Neural progenitor cell (in vitro differentiated cells): ENCODE data around the gene CA14. TPM values are rescaled to one million over a fixed set of nuclear protein-coding genes. Genes with fewer than 3 reads are reported as not detected.
"Not testable (repeated sequence)": the region's sequence is repeated elsewhere in the genome, so short reads cannot be mapped to it uniquely, and the experiment has no call there.

Experiments used
- DNase-seq: peaks from one replicate; pipeline ENCODE4 v3.0.0-alpha.2; 2016; ENCODE audit warnings: low spot score
- H2AFZ ChIP-seq: fragments of 200-600 bp; sonication (generic); replicated peaks from 2 replicates; pipeline ENCODE4 v1.6.1; 2016; ENCODE audit warnings: antibody characterized with exemption
- H3F3A ChIP-seq: fragments of 200-600 bp; sonication (generic); 2 replicates; pipeline ENCODE4 v1.6.1; 2016; ENCODE audit warnings: antibody characterized with exemption, low read depth
- H3K27ac ChIP-seq: fragments of 200-600 bp; sonication (generic); 2 replicates; pipeline ENCODE4 v1.5.1; 2016; ENCODE audit warnings: mild to moderate bottlenecking
- H3K27me3 ChIP-seq: fragments of 200-600 bp; sonication (generic); 2 replicates; pipeline ENCODE4 v1.6.1; 2016; ENCODE audit warnings: mild to moderate bottlenecking, moderate library complexity
- H3K36me3 ChIP-seq: fragments of 200-600 bp; sonication (generic); 2 replicates; pipeline ENCODE4 v1.5.1; 2016
- H3K4me1 ChIP-seq: fragments of 200-600 bp; sonication (generic); 2 replicates; pipeline ENCODE4 v1.6.1; 2016; ENCODE audit warnings: mixed run types
- H3K4me2 ChIP-seq: fragments of 200-600 bp; sonication (generic); 2 replicates; pipeline ENCODE4 v1.6.1; 2016
- H3K4me3 ChIP-seq: fragments of 200-600 bp; sonication (generic); 2 replicates; pipeline ENCODE4 v1.5.1; 2016
- H3K79me2 ChIP-seq: fragments of 200-600 bp; sonication (generic); 2 replicates; pipeline ENCODE4 v1.6.1; 2016; ENCODE audit warnings: low read depth
- H3K9ac ChIP-seq: fragments of 200-600 bp; sonication (generic); 2 replicates; pipeline ENCODE4 v1.6.1; 2016
- H3K9me3 ChIP-seq: fragments of 200-600 bp; sonication (generic); 2 replicates; pipeline ENCODE4 v1.5.1; 2016; ENCODE audit warnings: low read depth
- H4K20me1 ChIP-seq: fragments of 200-600 bp; sonication (generic); 2 replicates; pipeline ENCODE4 v1.6.1; 2016; ENCODE audit warnings: low read depth
- H3K27ac Mint-ChIP-seq: 3 replicates; pipeline ENCODE4 v1.8.0; 2021; ENCODE audit warnings: mixed read lengths
- H3K27me3 Mint-ChIP-seq: 2 replicates; pipeline ENCODE4 v1.8.0; 2022; ENCODE audit warnings: low read depth, mild to moderate bottlenecking, inconsistent platforms, moderate library complexity, mixed read lengths; ENCODE audit not compliant: insufficient read depth
- H3K36me3 Mint-ChIP-seq: 3 replicates; pipeline ENCODE4 v1.8.0; 2021; ENCODE audit warnings: mixed read lengths
- H3K4me1 Mint-ChIP-seq: 3 replicates; pipeline ENCODE4 v1.8.0; 2021; ENCODE audit warnings: mixed read lengths
- H3K4me3 Mint-ChIP-seq: 3 replicates; pipeline ENCODE4 v1.8.0; 2021; ENCODE audit warnings: mild to moderate bottlenecking, moderate library complexity, mixed read lengths
- H3K9me3 Mint-ChIP-seq: 3 replicates; pipeline ENCODE4 v1.8.0; 2020; ENCODE audit warnings: mixed read lengths
- EZH2 ChIP-seq: fragments of 200-600 bp; sonication (generic); IDR thresholded peaks from 2 replicates; pipeline ENCODE4 v1.6.1; 2017; ENCODE audit warnings: antibody characterized with exemption, mild to moderate bottlenecking, moderate library complexity
- EZH2phosphoT487 ChIP-seq: fragments of 200-600 bp; sonication (generic); IDR thresholded peaks from 2 replicates; pipeline ENCODE4 v1.6.1; 2017; ENCODE audit warnings: antibody characterized with exemption
- total RNA-seq: library from RNA; depleted of rRNA; stranded (reverse); fragments of >200 nt; gene quantifications from 2 replicates; pipeline ENCODE4 v1.2.3, GENCODE V29; 2015; ENCODE audit warnings: low replicate concordance
- TF ChIP-seq, protein P1 (sequence below): fragments of 200-600 bp; sonication (generic); IDR thresholded peaks from 2 replicates; pipeline ENCODE4 v1.5.1; 2017; ENCODE audit warnings: antibody characterized with exemption, mild to moderate bottlenecking

CA14 gene
- total RNA-seq, 1 donor from 2014 or later = 56.4 TPM

GRCh38 chr1:150299716-150300115, 42.1 kb downstream of the CA14 start:
- no peaks in the 10 kb centered on the region for H3K9me3 Mint-ChIP-seq
- peaks cover 49% of the 10 kb centered on the region for H3K79me2 ChIP-seq
- H3K9ac ChIP-seq = no peak overlapping the region
- H3K36me3 ChIP-seq = no peaks in the 10 kb centered on the region
- no peak overlapping the region for H2AFZ ChIP-seq
- no peak for TF ChIP-seq EZH2
- TF ChIP-seq EZH2phosphoT487 = no peak
- TF ChIP-seq, protein P1, sequence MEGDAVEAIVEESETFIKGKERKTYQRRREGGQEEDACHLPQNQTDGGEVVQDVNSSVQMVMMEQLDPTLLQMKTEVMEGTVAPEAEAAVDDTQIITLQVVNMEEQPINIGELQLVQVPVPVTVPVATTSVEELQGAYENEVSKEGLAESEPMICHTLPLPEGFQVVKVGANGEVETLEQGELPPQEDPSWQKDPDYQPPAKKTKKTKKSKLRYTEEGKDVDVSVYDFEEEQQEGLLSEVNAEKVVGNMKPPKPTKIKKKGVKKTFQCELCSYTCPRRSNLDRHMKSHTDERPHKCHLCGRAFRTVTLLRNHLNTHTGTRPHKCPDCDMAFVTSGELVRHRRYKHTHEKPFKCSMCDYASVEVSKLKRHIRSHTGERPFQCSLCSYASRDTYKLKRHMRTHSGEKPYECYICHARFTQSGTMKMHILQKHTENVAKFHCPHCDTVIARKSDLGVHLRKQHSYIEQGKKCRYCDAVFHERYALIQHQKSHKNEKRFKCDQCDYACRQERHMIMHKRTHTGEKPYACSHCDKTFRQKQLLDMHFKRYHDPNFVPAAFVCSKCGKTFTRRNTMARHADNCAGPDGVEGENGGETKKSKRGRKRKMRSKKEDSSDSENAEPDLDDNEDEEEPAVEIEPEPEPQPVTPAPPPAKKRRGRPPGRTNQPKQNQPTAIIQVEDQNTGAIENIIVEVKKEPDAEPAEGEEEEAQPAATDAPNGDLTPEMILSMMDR = no peak
- H3K4me3 Mint-ChIP-seq = no peak overlapping the region
- H3K9me3 ChIP-seq = no peaks in the 10 kb centered on the region
- peaks cover 11% of the 10 kb centered on the region for H3F3A ChIP-seq
- H4K20me1 ChIP-seq = peaks cover 6% of the 10 kb centered on the region
- H3K4me3 ChIP-seq = no peak overlapping the region
- no peaks in the 10 kb centered on the region for H3K27me3 Mint-ChIP-seq
- peaks cover 33% of the 10 kb centered on the region for H3K36me3 Mint-ChIP-seq
- no peak overlapping the region for H3K27ac ChIP-seq
- no peak overlapping the region for H3K27ac Mint-ChIP-seq
- no peak for DNase-seq
- no peaks in the 10 kb centered on the region for H3K4me1 ChIP-seq
- H3K27me3 ChIP-seq = no peaks in the 10 kb centered on the region
- peaks cover 10% of the 10 kb centered on the region for H3K4me1 Mint-ChIP-seq
- H3K4me2 ChIP-seq = no peak overlapping the region

GRCh38 chr1:150302338-150302737, 44.8 kb downstream of the CA14 start:
- H3K9me3 Mint-ChIP-seq = no peaks in the 10 kb centered on the region
- Histone ChIP-seq H3K36me3 (no peaks in the 10 kb centered on the region), H3K9me3 (no peaks in the 10 kb centered on the region), H3K4me1 (no peaks in the 10 kb centered on the region), H3K4me3 (no peak overlapping the region), H3K4me2 (no peak overlapping the region), H3F3A (no peaks in the 10 kb centered on the region), H4K20me1 (peaks cover 4% of the 10 kb centered on the region), H2AFZ (no peak overlapping the region), H3K27ac (no peak overlapping the region), H3K9ac (no peak overlapping the region), H3K79me2 (peaks cover 27% of the 10 kb centered on the region), H3K27me3 (no peaks in the 10 kb centered on the region)
- TF ChIP-seq EZH2phosphoT487 (no peak), EZH2 (no peak)
- TF ChIP-seq, protein P1 = no peak
- H3K4me3 Mint-ChIP-seq = no peak overlapping the region
- peaks cover 29% of the 10 kb centered on the region for H3K36me3 Mint-ChIP-seq
- no peaks in the 10 kb centered on the region for H3K4me1 Mint-ChIP-seq
- H3K27ac Mint-ChIP-seq = no peak overlapping the region
- DNase-seq = no peak
- H3K27me3 Mint-ChIP-seq = no peaks in the 10 kb centered on the region

DNA sequence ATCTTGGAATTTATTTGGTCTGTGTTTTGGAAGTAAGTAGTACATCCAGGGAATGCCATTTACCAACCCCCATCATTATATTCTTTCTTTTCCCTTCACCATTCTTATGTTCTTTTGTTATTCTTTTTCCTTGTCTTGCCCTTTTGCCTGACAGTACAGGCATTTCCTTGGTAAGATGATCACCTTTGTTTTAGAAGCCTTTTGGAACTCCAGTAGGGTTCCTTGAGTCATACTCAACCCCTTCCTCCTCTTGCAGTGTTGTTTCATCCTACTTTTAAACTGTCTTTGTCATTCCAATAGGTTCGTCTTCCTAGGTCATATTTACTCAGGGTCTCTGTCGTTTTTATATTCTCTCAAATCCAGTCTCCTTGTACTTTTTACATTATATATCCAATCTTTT, 45.3 kb downstream of the CA14 start:
- H3K9me3 ChIP-seq = no peaks in the 10 kb centered on the region
- Mint-ChIP-seq H3K4me3 (no peak overlapping the region), H3K4me1 (no peaks in the 10 kb centered on the region), H3K27ac (no peak overlapping the region), H3K36me3 (peaks cover 27% of the 10 kb centered on the region), H3K27me3 (no peaks in the 10 kb centered on the region), H3K9me3 (no peaks in the 10 kb centered on the region)
- peaks cover 25% of the 10 kb centered on the region for H3K79me2 ChIP-seq
- no peak overlapping the region for H3K9ac ChIP-seq
- no peak overlapping the region for H3K4me2 ChIP-seq
- H3K27me3 ChIP-seq = no peaks in the 10 kb centered on the region
- no peaks in the 10 kb centered on the region for H3K36me3 ChIP-seq
- H3K4me3 ChIP-seq = no peak overlapping the region
- peaks cover 4% of the 10 kb centered on the region for H4K20me1 ChIP-seq
- TF ChIP-seq, protein P1 = no peak
- TF ChIP-seq EZH2 (no peak), EZH2phosphoT487 (no peak)
- no peak for DNase-seq
- H3K4me1 ChIP-seq = no peaks in the 10 kb centered on the region
- no peak overlapping the region for H2AFZ ChIP-seq
- H3F3A ChIP-seq = no peaks in the 10 kb centered on the region
- H3K27ac ChIP-seq = no peak overlapping the region

GRCh38 chr1:150308585-150308984, 51.0 kb downstream of the CA14 start:
- H3K9me3 Mint-ChIP-seq = not testable (repeated sequence)

More at GRCh38 chr1:150308585-150308984, 51.0 kb downstream of the CA14 start:
- not testable (repeated sequence) for H3K79me2 ChIP-seq, H3K4me3 ChIP-seq, H3K9me3 ChIP-seq, H3K9ac ChIP-seq, H2AFZ ChIP-seq, H3K36me3 ChIP-seq, H3K4me3 Mint-ChIP-seq, H3K27ac ChIP-seq, H3F3A ChIP-seq, H3K4me1 Mint-ChIP-seq, H3K27me3 ChIP-seq, H3K4me1 ChIP-seq, DNase-seq, H4K20me1 ChIP-seq, H3K4me2 ChIP-seq, H3K27me3 Mint-ChIP-seq, H3K27ac Mint-ChIP-seq
- peaks cover 16% of the 10 kb centered on the region for H3K36me3 Mint-ChIP-seq
